IPS-15b (cell line): Measurements from ENCODE around the gene EEFSEC.

Source experiments
- H3K27me3 ChIP-seq: one replicate; pipeline ENCODE4 v1.6.1; 2013; ENCODE audit warnings: low read length; ENCODE audit not compliant: control insufficient read depth, insufficient read depth
- H3K36me3 ChIP-seq: one replicate; pipeline ENCODE4 v1.6.1; 2013; ENCODE audit warnings: low read length; ENCODE audit not compliant: control insufficient read depth, insufficient read depth
- H3K4me1 ChIP-seq: one replicate; pipeline ENCODE4 v1.6.1; 2013; ENCODE audit warnings: mild to moderate bottlenecking, low read length; ENCODE audit not compliant: control insufficient read depth, insufficient read depth
- H3K4me3 ChIP-seq: one replicate; pipeline ENCODE4 v1.5.1; 2013; ENCODE audit warnings: low read depth, low read length
- H3K9ac ChIP-seq: one replicate; pipeline ENCODE4 v1.6.1; 2013; ENCODE audit warnings: low read depth, mild to moderate bottlenecking, low read length
- H3K9me3 ChIP-seq: one replicate; pipeline ENCODE4 v1.6.1; 2013; ENCODE audit warnings: mild to moderate bottlenecking, low read length; ENCODE audit not compliant: control insufficient read depth, insufficient read depth

Gene EEFSEC

GRCh38 chr3:128296469-128297251, 143.4 kb downstream of the EEFSEC start:
- Histone ChIP-seq H3K27me3 (no peaks in the 10 kb centered on the region), H3K9ac (no peak overlapping the region), H3K4me1 (no peaks in the 10 kb centered on the region), H3K4me3 (no peak overlapping the region), H3K9me3 (no peaks in the 10 kb centered on the region), H3K36me3 (no peaks in the 10 kb centered on the region)

GRCh38 chr3:128297401-128298138, 144.3 kb downstream of the EEFSEC start:
- Histone ChIP-seq H3K4me1 (no peaks in the 10 kb centered on the region), H3K36me3 (no peaks in the 10 kb centered on the region), H3K4me3 (no peak overlapping the region), H3K27me3 (no peaks in the 10 kb centered on the region), H3K9me3 (no peaks in the 10 kb centered on the region), H3K9ac (no peak overlapping the region)

- Histone ChIP-seq H3K27me3 (no peaks in the 10 kb centered on the region), H3K9ac (no peak overlapping the region), H3K4me1 (no peaks in the 10 kb centered on the region), H3K9me3 (no peaks in the 10 kb centered on the region), H3K36me3 (no peaks in the 10 kb centered on the region), H3K4me3 (no peak overlapping the region)
Measured at GRCh38 chr3:128301186-128302023, 148.1 kb downstream of the EEFSEC start.

- Histone ChIP-seq H3K9ac (no peak overlapping the region), H3K4me1 (no peaks in the 10 kb centered on the region), H3K4me3 (no peak overlapping the region), H3K36me3 (no peaks in the 10 kb centered on the region), H3K9me3 (no peaks in the 10 kb centered on the region), H3K27me3 (no peaks in the 10 kb centered on the region)
Measured at GRCh38 chr3:128306481-128306880, 153.2 kb downstream of the EEFSEC start.

- H3K4me3 ChIP-seq = no peak overlapping the region
- H3K27me3 ChIP-seq = no peaks in the 10 kb centered on the region
- no peaks in the 10 kb centered on the region for H3K9me3 ChIP-seq
- no peak overlapping the region for H3K9ac ChIP-seq
- H3K4me1 ChIP-seq = no peaks in the 10 kb centered on the region
- H3K36me3 ChIP-seq = no peaks in the 10 kb centered on the region
Measured at GRCh38 chr3:128307029-128307633, 153.8 kb downstream of the EEFSEC start.

GRCh38 chr3:128307781-128308469, 154.6 kb downstream of the EEFSEC start:
- Histone ChIP-seq H3K9me3 (no peaks in the 10 kb centered on the region), H3K36me3 (no peaks in the 10 kb centered on the region), H3K4me3 (no peak overlapping the region), H3K4me1 (no peaks in the 10 kb centered on the region), H3K27me3 (no peaks in the 10 kb centered on the region), H3K9ac (no peak overlapping the region)

- H3K9me3 ChIP-seq = no peaks in the 10 kb centered on the region
- H3K9ac ChIP-seq = no peak overlapping the region
- no peaks in the 10 kb centered on the region for H3K27me3 ChIP-seq
- no peaks in the 10 kb centered on the region for H3K36me3 ChIP-seq
- H3K4me3 ChIP-seq = no peak overlapping the region
- no peaks in the 10 kb centered on the region for H3K4me1 ChIP-seq
Measured at GRCh38 chr3:128309026-128309425, 155.7 kb downstream of the EEFSEC start.

GRCh38 chr3:128310286-128311058, 157.2 kb downstream of the EEFSEC start:
- no peak overlapping the region for H3K9ac ChIP-seq
- no peaks in the 10 kb centered on the region for H3K27me3 ChIP-seq
- no peaks in the 10 kb centered on the region for H3K36me3 ChIP-seq
- H3K4me3 ChIP-seq = no peak overlapping the region
- H3K4me1 ChIP-seq = no peaks in the 10 kb centered on the region
- no peaks in the 10 kb centered on the region for H3K9me3 ChIP-seq

GRCh38 chr3:128311441-128311844, 158.2 kb downstream of the EEFSEC start:
- Histone ChIP-seq H3K4me3 (no peak overlapping the region), H3K27me3 (no peaks in the 10 kb centered on the region), H3K9me3 (no peaks in the 10 kb centered on the region), H3K4me1 (no peaks in the 10 kb centered on the region), H3K36me3 (no peaks in the 10 kb centered on the region), H3K9ac (no peak overlapping the region)

GRCh38 chr3:128312271-128312670, 159.0 kb downstream of the EEFSEC start:
- Histone ChIP-seq H3K9me3 (no peaks in the 10 kb centered on the region), H3K36me3 (no peaks in the 10 kb centered on the region), H3K27me3 (no peaks in the 10 kb centered on the region), H3K9ac (no peak overlapping the region), H3K4me3 (no peak overlapping the region), H3K4me1 (no peaks in the 10 kb centered on the region)
